ENCODE measurements around the gene FGF4.

- TF ChIP-seq, protein P1, sequence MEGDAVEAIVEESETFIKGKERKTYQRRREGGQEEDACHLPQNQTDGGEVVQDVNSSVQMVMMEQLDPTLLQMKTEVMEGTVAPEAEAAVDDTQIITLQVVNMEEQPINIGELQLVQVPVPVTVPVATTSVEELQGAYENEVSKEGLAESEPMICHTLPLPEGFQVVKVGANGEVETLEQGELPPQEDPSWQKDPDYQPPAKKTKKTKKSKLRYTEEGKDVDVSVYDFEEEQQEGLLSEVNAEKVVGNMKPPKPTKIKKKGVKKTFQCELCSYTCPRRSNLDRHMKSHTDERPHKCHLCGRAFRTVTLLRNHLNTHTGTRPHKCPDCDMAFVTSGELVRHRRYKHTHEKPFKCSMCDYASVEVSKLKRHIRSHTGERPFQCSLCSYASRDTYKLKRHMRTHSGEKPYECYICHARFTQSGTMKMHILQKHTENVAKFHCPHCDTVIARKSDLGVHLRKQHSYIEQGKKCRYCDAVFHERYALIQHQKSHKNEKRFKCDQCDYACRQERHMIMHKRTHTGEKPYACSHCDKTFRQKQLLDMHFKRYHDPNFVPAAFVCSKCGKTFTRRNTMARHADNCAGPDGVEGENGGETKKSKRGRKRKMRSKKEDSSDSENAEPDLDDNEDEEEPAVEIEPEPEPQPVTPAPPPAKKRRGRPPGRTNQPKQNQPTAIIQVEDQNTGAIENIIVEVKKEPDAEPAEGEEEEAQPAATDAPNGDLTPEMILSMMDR (IDR thresholded peaks at IDR 0.05), result no peak
- no peak for TF ChIP-seq POLR2A (IDR thresholded peaks at IDR 0.05)
These were observed 29.8 kb upstream of the FGF4 start for GRCh38 chr11:69804769-69805508.
